ENCODE data around the gene MN1.

The MN1 gene

GRCh38 chr22:27779643-27780042 is 21.9 kb downstream of the MN1 start:
- Histone ChIP-seq H3K4me1 (ENCODE audit: insufficient read depth, low read length) (peaks cover 55% of the 10 kb centered on the region), H3K27me3 (ENCODE audit: insufficient read depth, low read length) (no peaks in the 10 kb centered on the region), H2AFZ (ENCODE audit: low read depth, low read length) (no peak overlapping the region), H3K9me3 (ENCODE audit: low read length) (peaks cover 3% of the 10 kb centered on the region), H3K36me3 (ENCODE audit: insufficient read depth, low read length) (peaks cover 62% of the 10 kb centered on the region), H3K4me3 (ENCODE audit: low read length) (no peak overlapping the region)

DNA sequence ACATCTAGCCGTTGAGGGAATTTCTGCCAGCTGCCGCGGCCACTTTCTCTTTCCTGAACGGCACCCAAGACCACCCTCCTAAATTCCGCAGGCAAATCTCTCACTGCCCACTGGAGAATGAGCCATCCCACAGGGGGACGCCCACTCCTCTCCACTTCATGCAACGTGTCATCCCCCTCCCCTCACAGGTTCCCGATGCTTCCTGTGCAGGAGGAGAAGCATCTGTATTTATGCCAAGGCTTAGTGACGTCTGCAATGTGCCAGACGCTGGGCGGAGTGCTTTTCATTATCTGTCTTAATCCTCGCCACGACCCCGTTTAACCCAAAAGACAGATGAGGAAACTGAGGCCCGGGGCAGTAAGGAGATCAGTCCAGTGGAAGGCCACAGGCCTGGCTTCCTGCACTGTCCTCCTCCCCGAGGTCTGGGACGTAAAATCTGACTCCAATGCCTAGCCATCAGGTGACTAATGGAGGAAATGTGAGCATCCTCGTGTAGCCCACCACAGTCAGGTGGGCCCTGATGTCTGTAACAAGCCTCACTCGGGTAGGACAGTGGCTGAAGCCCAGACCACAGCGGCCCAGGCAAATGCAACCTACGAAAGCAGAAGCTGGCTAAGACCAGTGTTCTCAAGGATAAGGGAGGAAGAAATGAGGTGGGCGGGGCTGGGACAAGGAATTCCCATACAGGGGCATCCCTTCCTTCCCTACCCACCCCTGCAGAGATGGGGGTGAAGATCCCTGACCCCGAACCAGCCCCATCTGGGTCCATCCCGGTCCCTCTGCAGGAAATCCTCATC is 23.1 kb downstream of the MN1 start:
- H3K9me3 ChIP-seq (ENCODE audit: low read length) = peaks cover 3% of the 10 kb centered on the region
- H3K4me3 ChIP-seq (ENCODE audit: low read length) = no peak overlapping the region
- H2AFZ ChIP-seq (ENCODE audit: low read depth, low read length) = no peak overlapping the region
- H3K36me3 ChIP-seq (ENCODE audit: insufficient read depth, low read length) = peaks cover 60% of the 10 kb centered on the region
- H3K4me1 ChIP-seq (ENCODE audit: insufficient read depth, low read length) = peaks cover 60% of the 10 kb centered on the region
- H3K27me3 ChIP-seq (ENCODE audit: insufficient read depth, low read length) = no peaks in the 10 kb centered on the region

GRCh38 chr22:27777128-27777527 is 24.4 kb downstream of the MN1 start:
- Histone ChIP-seq H3K27me3 (ENCODE audit: insufficient read depth, low read length) (no peaks in the 10 kb centered on the region), H2AFZ (ENCODE audit: low read depth, low read length) (no peak overlapping the region), H3K4me3 (ENCODE audit: low read length) (no peak overlapping the region), H3K9me3 (ENCODE audit: low read length) (peaks cover 3% of the 10 kb centered on the region), H3K4me1 (ENCODE audit: insufficient read depth, low read length) (peaks cover 69% of the 10 kb centered on the region), H3K36me3 (ENCODE audit: insufficient read depth, low read length) (peaks cover 54% of the 10 kb centered on the region)

- no peaks in the 10 kb centered on the region for H3K27me3 ChIP-seq (ENCODE audit: insufficient read depth, low read length)
- H3K36me3 ChIP-seq (ENCODE audit: insufficient read depth, low read length) = peaks cover 54% of the 10 kb centered on the region
- H3K4me1 ChIP-seq (ENCODE audit: insufficient read depth, low read length) = peaks cover 69% of the 10 kb centered on the region
- no peak overlapping the region for H2AFZ ChIP-seq (ENCODE audit: low read depth, low read length)
- H3K9me3 ChIP-seq (ENCODE audit: low read length) = peaks cover 3% of the 10 kb centered on the region
- peak overlapping the region; percentile 23 for H3K4me3 ChIP-seq (ENCODE audit: low read length)
Observed at GRCh38 chr22:27776650-27776958, 25.0 kb downstream of the MN1 start.

GRCh38 chr22:27775758-27776649 is 25.6 kb downstream of the MN1 start:
- no peak overlapping the region for H2AFZ ChIP-seq (ENCODE audit: low read depth, low read length)
- peaks cover 69% of the 10 kb centered on the region for H3K4me1 ChIP-seq (ENCODE audit: insufficient read depth, low read length)
- peak overlapping the region; percentile 23 for H3K4me3 ChIP-seq (ENCODE audit: low read length)
- H3K9me3 ChIP-seq (ENCODE audit: low read length) = no peaks in the 10 kb centered on the region
- no peaks in the 10 kb centered on the region for H3K27me3 ChIP-seq (ENCODE audit: insufficient read depth, low read length)
- H3K36me3 ChIP-seq (ENCODE audit: insufficient read depth, low read length) = peaks cover 52% of the 10 kb centered on the region

GRCh38 chr22:27775087-27775698 is 26.4 kb downstream of the MN1 start:
- Histone ChIP-seq H3K27me3 (ENCODE audit: insufficient read depth, low read length) (no peaks in the 10 kb centered on the region), H3K4me1 (ENCODE audit: insufficient read depth, low read length) (peaks cover 68% of the 10 kb centered on the region), H3K9me3 (ENCODE audit: low read length) (no peaks in the 10 kb centered on the region), H2AFZ (ENCODE audit: low read depth, low read length) (no peak overlapping the region), H3K4me3 (ENCODE audit: low read length) (no peak overlapping the region), H3K36me3 (ENCODE audit: insufficient read depth, low read length) (peaks cover 49% of the 10 kb centered on the region)

GRCh38 chr22:27774200-27774599 is 27.4 kb downstream of the MN1 start:
- H3K27me3 ChIP-seq (ENCODE audit: insufficient read depth, low read length) = no peaks in the 10 kb centered on the region

GRCh38 chr22:27772984-27773498 is 28.5 kb downstream of the MN1 start:
- Histone ChIP-seq H3K9me3 (ENCODE audit: low read length) (no peaks in the 10 kb centered on the region), H3K36me3 (ENCODE audit: insufficient read depth, low read length) (peaks cover 31% of the 10 kb centered on the region), H3K4me3 (ENCODE audit: low read length) (no peak overlapping the region), H3K4me1 (ENCODE audit: insufficient read depth, low read length) (peaks cover 54% of the 10 kb centered on the region), H2AFZ (ENCODE audit: low read depth, low read length) (no peak overlapping the region), H3K27me3 (ENCODE audit: insufficient read depth, low read length) (no peaks in the 10 kb centered on the region)

More at GRCh38 chr22:27774200-27774599, 27.4 kb downstream of the MN1 start:
- no peak overlapping the region for H3K4me3 ChIP-seq (ENCODE audit: low read length)
- peaks cover 41% of the 10 kb centered on the region for H3K36me3 ChIP-seq (ENCODE audit: insufficient read depth, low read length)
- no peak overlapping the region for H2AFZ ChIP-seq (ENCODE audit: low read depth, low read length)
- peaks cover 65% of the 10 kb centered on the region for H3K4me1 ChIP-seq (ENCODE audit: insufficient read depth, low read length)
- no peaks in the 10 kb centered on the region for H3K9me3 ChIP-seq (ENCODE audit: low read length)

DNA sequence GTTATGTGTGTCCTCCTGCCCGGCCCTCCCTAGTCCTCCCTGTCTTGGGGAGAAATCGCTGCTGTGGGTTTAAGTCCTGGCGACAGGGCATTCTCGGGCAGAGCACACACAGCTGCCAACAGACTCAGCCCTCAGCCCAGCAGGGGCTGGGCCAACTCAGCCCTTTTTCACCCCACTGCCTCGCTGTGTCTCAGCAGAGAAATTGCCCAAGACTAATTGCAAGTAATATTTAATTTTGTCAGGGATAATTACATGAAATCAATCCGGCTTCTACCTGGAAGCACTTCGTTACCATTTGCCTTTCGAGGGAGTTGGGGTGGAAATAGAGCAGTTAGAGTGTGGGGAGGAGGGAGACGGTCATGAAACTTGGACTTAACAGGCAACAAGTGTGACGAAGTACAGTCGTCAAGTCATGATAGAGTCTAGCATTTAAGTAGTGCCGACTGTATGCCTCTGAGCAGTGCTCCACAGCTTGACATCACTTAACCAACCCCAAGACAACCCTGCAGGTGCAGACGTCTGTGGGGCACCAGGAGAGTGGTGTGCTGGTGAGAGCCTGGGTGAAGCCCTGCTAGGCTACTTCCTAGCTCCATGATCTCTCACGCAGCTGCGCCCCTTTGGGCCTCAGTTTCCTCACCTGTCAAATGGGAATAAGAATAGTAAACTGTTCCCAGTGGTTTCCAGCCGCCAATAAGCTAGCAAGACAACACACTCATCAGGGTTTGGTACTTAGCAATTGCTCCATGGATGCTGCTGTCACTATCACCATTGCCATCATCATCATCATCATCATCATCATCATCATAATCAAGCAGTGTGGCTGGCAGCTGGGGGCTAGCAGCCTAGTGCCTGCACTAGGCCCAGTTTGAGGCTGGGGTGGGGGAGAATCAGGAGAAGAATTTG is 29.2 kb downstream of the MN1 start:
- H3K4me3 ChIP-seq (ENCODE audit: low read length) = no peak overlapping the region
- no peaks in the 10 kb centered on the region for H3K9me3 ChIP-seq (ENCODE audit: low read length)
- peaks cover 47% of the 10 kb centered on the region for H3K4me1 ChIP-seq (ENCODE audit: insufficient read depth, low read length)
- H3K27me3 ChIP-seq (ENCODE audit: insufficient read depth, low read length) = no peaks in the 10 kb centered on the region
- no peak overlapping the region for H2AFZ ChIP-seq (ENCODE audit: low read depth, low read length)
- H3K36me3 ChIP-seq (ENCODE audit: insufficient read depth, low read length) = peaks cover 35% of the 10 kb centered on the region

DNA sequence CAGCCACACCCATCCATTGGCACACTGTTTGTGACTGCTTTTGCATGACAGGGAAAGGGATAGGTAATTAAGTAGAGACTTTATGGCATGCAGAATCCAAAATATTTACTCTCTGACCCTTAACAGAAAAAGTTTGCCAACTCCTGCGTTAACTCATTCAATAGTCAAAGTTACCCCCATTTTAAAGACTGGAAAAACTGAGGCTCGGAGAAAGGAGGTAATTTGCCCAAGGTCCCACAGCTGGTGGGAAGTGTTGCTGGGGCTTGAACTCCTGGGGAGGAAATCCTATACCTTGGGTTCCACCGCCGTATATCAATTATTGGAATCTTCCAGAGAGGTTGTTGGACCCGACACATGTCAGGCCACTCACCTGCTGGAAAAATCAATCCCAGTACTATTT is 29.9 kb downstream of the MN1 start:
- H3K27me3 ChIP-seq (ENCODE audit: insufficient read depth, low read length) = no peaks in the 10 kb centered on the region
- no peaks in the 10 kb centered on the region for H3K9me3 ChIP-seq (ENCODE audit: low read length)
- H3K36me3 ChIP-seq (ENCODE audit: insufficient read depth, low read length) = peaks cover 41% of the 10 kb centered on the region

GRCh38 chr22:27769012-27769411 is 32.5 kb downstream of the MN1 start:
- peaks cover 14% of the 10 kb centered on the region for H3K4me1 ChIP-seq (ENCODE audit: insufficient read depth, low read length)
- peaks cover 51% of the 10 kb centered on the region for H3K36me3 ChIP-seq (ENCODE audit: insufficient read depth, low read length)
- no peak overlapping the region for H2AFZ ChIP-seq (ENCODE audit: low read depth, low read length)
- H3K27me3 ChIP-seq (ENCODE audit: insufficient read depth, low read length) = no peaks in the 10 kb centered on the region
- H3K9me3 ChIP-seq (ENCODE audit: low read length) = no peaks in the 10 kb centered on the region
- H3K4me3 ChIP-seq (ENCODE audit: low read length) = no peak overlapping the region

More for the DNA sequence above, 29.9 kb downstream of the MN1 start:
- no peak overlapping the region for H2AFZ ChIP-seq (ENCODE audit: low read depth, low read length)
- H3K4me3 ChIP-seq (ENCODE audit: low read length) = no peak overlapping the region
- peaks cover 40% of the 10 kb centered on the region for H3K4me1 ChIP-seq (ENCODE audit: insufficient read depth, low read length)

DNA sequence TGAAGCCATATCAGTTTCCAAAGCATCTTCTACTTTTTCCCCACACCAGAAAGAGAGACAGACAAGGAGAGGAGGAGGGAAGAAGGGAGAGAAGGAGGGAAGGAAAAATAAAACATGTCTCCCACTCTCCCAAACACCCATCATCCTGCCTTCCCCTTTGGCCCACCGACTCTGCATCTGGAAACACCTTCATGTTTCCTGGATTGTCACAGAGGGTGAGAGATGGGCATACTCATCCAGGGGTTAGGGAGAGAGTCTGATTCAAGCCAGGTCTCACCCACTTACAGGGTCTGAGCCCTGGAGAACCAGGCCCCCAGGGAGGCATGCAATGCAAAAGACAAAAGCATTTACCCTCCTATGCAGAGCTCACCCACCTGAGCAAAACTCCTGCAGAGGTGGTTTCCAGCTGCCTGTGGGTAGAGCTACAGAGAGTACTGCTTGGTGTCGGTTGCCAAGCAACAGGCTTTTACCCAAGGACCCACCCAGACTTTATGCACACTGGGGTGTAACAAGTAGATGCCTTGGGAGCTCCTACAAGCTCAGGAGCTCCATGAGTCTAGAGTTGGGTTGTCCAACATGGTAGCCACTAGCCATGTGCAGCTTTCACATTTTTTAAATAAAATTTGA is 33.4 kb downstream of the MN1 start:
- no peak overlapping the region for H3K4me3 ChIP-seq (ENCODE audit: low read length)
- H3K36me3 ChIP-seq (ENCODE audit: insufficient read depth, low read length) = peaks cover 60% of the 10 kb centered on the region
- no peaks in the 10 kb centered on the region for H3K9me3 ChIP-seq (ENCODE audit: low read length)
- no peak overlapping the region for H2AFZ ChIP-seq (ENCODE audit: low read depth, low read length)
- H3K4me1 ChIP-seq (ENCODE audit: insufficient read depth, low read length) = peaks cover 5% of the 10 kb centered on the region
- no peaks in the 10 kb centered on the region for H3K27me3 ChIP-seq (ENCODE audit: insufficient read depth, low read length)

Data from neuron (in vitro differentiated cells).